Raji (cell line): ENCODE results near the gene NGEF.

ENCODE experiments used
- POLR2A ChIP-seq: IDR thresholded peaks from 2 replicates; pipeline ENCODE4 v1.6.1; 2011; ENCODE audit warnings: low read depth, low read length, control low read depth; ENCODE audit not compliant: insufficient read depth

NGEF gene

DNA sequence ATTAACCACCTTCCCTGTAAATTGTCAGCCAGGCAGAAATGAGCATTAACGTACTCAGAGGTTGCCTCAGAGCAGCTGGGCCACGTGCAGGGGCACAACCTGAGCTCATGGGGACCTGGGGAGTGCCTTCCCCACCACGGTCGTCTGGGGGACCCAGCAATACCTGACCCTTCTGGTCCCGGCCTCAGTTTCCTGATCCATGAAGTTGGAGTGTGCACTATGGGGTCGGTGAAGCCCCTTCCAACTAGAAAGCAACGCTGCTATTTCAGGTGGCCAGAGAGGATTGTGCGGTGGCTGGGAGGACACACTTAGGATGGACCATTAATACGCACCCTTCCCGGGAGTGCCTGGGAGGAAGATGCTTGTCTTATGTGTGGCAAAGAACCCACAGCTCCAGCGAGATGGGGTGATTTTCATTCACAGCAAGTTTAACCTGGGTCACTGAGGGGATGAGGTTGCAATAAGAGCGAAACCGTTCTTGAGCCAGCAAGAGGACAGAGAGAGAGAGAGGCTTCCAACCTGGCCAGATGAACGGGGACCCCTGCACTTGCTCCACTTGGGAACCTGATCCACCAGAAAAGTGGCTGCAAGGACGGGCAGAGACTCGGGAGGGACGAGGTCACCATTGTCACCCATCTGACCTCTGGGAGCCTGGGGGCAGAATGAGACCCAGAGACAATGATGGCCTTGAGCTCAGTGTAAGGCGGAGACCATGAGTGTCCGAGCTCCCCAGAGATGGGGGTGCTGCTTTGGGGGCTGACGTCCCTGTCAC is 36.2 kb downstream of the NGEF start:
- TF ChIP-seq POLR2A: no peak

DNA sequence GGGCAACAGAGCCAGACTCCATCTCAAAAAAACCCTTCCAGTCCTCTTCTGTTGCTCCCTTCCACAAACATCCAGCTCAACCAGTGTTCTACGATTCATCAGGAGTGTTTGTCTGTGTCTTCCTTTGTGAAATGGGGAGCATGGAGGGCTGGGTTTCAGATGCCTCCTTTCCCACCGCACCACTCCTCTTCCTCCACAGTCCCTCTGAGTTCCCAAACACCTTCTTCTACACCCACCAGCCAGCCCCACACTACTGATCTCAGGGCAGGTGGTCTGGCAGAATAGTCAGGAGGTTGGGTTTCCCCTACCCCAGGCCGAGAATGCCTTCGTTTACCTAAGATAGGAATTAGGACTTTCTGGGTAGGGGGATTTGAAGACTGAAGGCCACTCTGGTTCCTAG is 36.9 kb downstream of the NGEF start:
- TF ChIP-seq POLR2A: no peak

DNA sequence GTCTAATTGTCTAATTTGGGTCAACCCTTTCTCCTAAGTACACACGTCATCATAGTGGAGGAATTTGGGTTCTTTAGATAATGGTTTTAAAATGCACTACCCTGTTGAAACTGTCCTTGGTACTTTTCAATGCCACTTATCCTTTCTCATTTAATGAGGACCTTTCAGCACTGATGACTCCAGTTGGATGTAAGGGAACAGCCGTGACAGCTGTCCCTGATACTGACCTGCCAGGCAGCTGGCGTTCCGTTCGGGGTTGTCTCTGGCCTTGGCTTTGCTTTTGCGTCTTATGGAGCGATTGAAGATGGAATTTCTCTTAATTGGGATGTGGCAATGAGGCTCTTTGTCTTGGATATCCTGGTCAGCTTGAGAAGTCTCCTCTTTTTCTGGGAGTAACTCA is 38.7 kb downstream of the NGEF start:
- no peak for TF ChIP-seq POLR2A

DNA sequence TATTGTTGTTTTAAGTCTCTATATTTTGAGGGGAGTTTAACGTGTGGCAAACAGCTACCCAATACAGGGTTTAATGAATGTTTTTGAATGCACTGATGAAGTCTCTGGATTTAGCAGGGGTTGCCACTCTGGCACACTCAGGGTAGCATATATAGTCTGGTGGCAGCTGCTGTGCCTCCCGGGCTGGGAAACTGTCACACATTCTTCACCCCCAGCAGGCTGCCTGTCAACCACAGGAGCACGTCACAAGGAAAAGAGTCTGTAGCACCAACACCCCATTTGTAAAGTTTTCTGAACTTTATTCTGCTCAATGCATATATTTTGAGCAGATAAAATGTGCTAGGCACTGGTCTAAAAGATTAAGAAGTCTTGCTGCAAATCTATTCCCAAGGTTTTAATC is 39.3 kb downstream of the NGEF start:
- no peak for TF ChIP-seq POLR2A

DNA sequence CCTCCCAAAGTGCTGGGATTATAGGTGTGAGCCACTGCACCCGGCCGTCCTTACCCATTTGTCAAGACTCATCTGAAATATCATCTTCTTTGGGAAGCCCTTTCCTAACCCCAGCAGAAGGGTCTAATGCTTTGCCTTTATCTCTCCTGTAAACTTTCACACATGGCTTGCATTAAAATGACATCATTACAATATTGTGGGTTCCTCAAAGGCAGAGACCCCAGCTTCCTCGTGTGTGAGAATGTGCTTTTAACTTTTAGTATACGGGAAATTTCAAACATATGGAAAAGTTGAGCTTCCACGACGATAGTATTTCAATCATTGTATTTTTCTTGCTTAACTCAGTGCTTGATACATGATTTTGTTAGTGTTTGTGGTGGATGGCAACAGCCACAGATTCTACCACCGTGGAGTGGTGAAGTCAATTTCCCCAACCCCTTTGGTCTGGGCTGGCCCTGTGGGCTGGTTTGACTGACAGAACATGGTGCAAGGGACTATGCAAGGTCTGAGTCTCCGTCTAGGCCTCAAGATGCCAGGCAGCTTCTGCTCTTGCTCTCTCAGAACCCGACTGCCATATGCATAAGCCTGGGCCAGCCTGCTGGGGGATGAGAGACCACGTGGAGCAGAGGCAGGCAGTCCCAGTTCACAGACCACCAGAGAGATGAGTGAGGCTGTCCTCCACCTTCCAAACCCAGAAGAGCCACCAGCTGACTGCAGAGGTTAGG is 39.9 kb downstream of the NGEF start:
- TF ChIP-seq POLR2A: no peak

DNA sequence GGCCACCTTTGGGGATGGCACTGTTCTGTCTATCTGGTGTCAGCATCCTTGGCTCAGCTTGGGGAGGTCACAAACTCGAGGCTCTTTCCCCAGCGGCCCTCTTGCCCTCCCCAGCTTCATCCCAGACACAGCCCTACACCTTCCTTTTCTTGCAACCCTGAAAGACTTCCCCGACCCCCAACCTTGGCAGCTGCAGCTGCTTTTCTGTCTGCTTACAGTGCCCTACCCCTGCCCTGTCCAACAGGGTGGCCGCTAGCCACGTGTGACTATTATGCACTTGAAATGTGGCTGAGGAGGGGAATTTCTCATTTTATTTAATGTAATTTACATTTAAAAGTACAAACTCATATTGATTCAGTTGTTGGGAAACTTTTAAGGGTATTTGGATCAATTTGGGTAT is 41.3 kb downstream of the NGEF start:
- TF ChIP-seq POLR2A: no peak

DNA sequence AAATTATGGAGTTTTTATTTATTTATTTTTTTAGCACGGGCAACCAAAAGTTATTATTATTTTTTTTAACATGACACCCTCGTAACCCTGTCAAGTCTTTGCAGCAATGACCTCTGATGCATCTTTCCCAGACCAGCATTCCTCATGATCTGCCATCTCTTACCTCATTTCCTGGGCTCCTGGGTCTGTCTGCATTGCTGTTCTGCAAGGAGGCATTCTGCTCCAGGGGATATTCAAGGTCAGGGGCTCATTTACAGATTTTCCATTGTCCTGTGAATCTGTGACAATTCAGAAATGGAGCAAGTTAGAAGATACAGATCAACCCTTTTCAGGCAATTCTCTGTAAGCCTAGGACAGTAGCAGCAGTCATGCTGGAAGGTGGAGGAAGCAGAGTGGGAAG is 43.0 kb downstream of the NGEF start:
- no peak for TF ChIP-seq POLR2A

DNA sequence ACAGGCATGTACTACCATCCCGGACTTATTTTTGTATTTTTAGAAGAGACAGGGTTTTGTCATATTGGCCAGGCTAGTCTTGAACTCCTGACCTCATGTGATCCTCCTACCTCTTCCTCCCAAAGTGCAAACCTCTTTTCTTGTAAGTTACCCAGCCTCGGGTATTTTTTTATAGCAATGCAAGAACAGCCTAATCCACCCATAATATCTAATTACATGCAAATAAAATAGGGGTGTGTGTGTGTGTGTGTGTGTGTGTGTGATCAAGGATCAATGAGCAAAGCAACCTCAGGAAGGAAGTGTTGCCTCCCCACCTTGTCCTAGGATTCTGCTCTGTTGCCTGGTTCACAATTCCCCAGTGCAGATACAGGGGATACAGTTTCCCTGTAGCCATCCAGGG is 45.6 kb downstream of the NGEF start:
- TF ChIP-seq POLR2A: no peak

DNA sequence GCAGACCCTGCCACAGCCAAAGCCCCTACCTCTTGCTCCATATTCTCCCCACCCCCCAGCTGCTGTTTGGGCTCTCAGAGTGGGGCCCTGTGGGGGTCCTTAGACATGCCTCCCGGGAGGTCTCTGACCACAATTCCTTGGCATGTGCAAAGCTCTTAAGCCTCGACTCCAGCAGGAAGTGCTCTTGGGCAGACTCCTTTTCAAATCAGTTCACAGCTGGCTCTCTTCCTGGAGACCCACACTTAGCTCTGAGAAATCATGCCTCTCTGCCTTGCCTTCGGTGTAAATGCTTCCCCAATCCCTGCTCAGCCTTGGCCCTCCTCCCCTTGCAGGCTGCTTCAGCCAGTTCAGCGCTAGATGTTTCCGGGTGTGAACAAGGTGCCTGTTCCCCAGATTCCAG is 46.9 kb downstream of the NGEF start:
- TF ChIP-seq POLR2A: no peak

DNA sequence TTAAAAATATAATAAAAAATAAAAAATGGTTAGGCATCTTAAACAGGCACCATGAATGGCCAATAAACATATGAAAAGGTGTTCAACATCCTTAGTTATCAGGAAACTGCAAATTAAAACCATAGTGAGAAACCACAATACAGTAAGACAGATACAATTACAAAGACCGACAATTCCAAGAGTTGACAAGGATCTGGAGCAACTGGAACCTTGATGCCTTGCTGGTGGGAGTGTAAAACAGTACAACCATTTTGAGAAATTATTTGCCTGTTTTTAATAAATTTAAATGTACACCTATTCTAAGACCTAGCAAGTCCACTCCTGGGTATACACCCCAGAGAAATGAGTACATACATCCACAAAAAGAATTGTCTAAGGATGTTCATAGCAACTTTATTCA is 49.1 kb downstream of the NGEF start:
- no peak for TF ChIP-seq POLR2A

DNA sequence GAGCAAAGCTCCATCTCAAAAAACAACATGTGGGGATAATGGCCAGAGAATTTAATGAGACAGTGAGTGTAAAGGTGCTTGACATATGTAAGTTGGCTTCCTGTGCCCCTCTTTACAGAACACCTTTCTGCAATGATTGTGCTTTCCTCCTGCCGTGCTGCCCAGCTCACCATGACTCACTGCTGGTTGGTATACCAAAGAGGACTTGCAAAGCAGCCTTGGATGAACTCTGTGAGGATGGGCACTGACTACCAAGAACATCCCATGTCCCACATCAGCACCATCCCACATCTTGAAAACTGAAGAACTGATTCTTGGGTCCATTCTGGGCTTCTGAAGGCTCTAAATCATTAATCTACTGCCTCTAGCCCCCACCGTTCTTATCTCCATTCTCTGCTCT is 52.2 kb downstream of the NGEF start:
- TF ChIP-seq POLR2A: no peak

DNA sequence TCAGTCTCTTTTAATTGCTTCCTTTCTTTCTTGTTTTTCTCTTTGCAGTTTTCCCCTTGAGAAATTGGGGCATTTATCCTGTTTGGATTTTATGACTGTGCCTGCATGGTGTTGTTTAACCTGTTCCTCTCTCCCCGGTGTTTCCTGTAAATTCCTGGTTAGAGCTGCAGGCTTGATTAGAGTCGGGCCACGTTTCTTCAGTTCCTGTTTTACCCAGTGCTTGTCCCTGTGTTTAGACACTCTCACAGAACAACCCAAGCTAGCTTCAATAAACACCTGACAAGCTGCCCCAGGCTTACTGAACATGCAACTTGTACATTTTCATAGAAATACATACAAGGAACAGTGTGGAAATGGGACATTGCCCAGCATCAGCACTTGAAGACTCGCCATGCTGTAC is 53.9 kb downstream of the NGEF start:
- no peak for TF ChIP-seq POLR2A

DNA sequence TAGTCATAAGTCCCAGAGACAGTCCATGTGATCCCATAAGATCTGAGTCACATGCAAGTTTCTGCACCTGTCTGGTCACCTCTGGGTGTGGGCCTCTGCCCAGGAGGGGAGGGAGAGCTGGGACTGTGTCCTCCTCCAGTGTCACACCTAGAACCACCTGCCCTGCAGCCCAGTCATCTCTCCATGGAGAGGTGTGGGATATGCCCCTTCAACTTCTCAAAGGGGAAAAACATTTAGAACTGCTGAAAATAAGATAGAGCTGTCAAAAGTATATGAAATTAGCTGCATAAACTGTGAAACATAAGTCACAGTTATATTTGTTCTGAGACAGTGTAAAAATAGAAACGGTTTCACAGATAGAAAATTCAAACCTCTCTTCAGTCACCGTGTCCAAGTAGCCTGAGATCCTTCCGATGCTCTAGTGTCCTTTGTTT is 55.4 kb downstream of the NGEF start:
- no peak for TF ChIP-seq POLR2A

DNA sequence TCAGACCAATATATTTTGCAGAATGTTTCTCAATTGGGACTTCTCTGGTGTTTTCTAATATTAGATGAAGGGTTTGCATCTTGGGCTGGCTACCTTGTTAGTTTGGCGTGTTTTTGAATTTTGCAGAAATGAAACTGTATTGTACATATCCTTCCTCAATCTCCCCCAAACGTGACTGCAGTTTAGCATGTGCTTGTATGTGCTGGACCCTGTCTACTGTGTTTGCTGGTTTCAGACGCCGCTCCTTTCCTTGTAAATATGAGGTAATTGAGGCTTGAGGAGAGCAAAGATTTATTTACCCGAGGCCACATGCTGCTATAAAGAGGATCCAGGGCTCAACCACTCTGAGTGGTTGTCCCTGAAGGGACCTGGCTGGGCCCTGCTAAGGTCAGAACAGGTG is 57.2 kb downstream of the NGEF start:
- no peak for TF ChIP-seq POLR2A

DNA sequence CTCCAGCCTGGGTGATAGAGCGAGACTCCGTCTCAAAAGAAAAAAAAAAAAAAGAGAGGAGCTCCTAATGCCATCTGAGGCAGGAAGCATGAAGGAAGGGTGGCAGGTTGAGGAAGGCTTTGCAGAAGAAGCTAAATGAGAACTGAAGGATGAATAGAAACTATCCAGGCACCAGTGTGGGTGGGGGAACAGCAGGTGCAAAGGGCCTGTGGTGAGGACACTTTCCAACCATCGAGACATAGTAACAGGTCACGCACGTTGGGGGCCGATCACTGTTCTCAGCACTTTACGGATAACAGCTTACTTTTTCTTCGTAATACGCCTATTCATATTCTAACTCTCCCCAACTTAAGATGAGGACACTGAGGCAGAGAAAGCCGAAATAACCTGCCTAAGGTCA is 58.4 kb downstream of the NGEF start:
- TF ChIP-seq POLR2A: no peak

DNA sequence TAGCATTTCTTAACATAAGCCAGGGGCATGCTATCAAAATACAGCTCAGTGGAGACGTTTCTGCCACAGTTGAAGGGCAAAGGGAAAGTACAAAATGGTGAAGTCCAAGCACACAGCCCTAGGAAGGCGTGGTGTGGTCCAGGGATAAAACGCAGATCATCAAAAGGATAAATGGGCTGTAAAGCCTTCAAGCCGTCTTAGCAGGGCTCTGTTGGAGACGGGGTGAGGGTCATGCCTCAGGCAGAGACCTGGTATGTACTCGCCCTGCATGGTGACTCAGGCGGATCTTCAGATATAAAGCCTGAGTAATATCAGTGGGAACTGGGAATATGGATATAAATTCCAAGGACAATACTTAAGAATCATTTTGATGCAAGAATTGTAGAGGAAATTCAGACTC is 61.2 kb downstream of the NGEF start:
- TF ChIP-seq POLR2A: no peak

DNA sequence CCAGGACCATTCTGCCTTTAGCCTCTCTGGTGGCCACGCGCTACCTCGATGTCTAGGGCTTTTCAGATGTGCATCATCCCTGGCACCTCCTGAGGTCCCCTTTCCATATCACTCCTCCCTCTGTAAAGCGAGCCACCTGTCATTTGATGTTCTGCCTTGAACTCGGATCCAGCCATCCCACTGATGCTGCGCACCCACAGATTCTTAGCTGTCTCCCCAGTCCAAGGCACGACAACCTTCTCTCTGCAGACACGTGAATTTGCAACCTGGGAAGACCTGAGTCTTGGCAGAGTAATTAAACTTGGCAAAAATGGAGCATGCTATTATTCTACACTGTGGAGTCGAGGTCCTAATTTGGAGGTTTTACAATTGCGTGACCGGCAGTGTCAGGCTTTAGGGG is 61.9 kb downstream of the NGEF start:
- TF ChIP-seq POLR2A: no peak
